Calu3 (cell line): ENCODE results near the gene NOA1. TPM values are rescaled to one million over a fixed set of nuclear protein-coding genes. Genes with fewer than 3 reads are reported as not detected.
"Not testable (repeated sequence)": the region's sequence is repeated elsewhere in the genome, so short reads cannot be mapped to it uniquely, and the experiment has no call there.

Experiments used
- BruUV-seq: library from RNA; stranded (reverse); fragments of 400-500 nt; replicated peaks from 2 replicates; lab custom pipeline; 2021; lab: Mats Ljungman, UMichigan
- CTCF ChIA-PET: fragments of 300-600 bp; sonication (Branson Sonifier 250); formaldehyde crosslinking; loops from one replicate; lab custom pipeline; 2022; ENCODE audit warnings: antibody characterized with exemption; lab: Charles Lee
- DNase-seq: peaks from one replicate; pipeline ENCODE4 v3.0.0; 2022
- H3K27ac Mint-ChIP-seq: one replicate; pipeline ENCODE4 v1.8.0; 2022; ENCODE audit warnings: mixed read lengths; ENCODE audit not compliant: unreplicated experiment
- H3K27me3 Mint-ChIP-seq: one replicate; pipeline ENCODE4 v1.8.0; 2022; ENCODE audit warnings: mixed read lengths; ENCODE audit not compliant: unreplicated experiment
- H3K36me3 Mint-ChIP-seq: one replicate; pipeline ENCODE4 v1.8.0; 2022; ENCODE audit warnings: mild to moderate bottlenecking, moderate library complexity, mixed read lengths; ENCODE audit not compliant: insufficient read depth, unreplicated experiment
- H3K4me1 Mint-ChIP-seq: one replicate; pipeline ENCODE4 v1.8.0; 2022; ENCODE audit warnings: mild to moderate bottlenecking, low read depth, mixed read lengths; ENCODE audit not compliant: unreplicated experiment
- H3K4me3 Mint-ChIP-seq: one replicate; pipeline ENCODE4 v1.8.0; 2022; ENCODE audit warnings: mild to moderate bottlenecking, low read depth, moderate library complexity, mixed read lengths; ENCODE audit not compliant: unreplicated experiment
- H3K9me3 Mint-ChIP-seq: one replicate; pipeline ENCODE4 v1.8.0; 2022; ENCODE audit warnings: low read depth, mixed read lengths; ENCODE audit not compliant: unreplicated experiment
- CTCF ChIP-seq: fragments of 200-600 bp; IDR thresholded peaks from one replicate; pipeline ENCODE4 v1.8.0; 2022; ENCODE audit warnings: antibody characterized with exemption; ENCODE audit not compliant: unreplicated experiment
- intact Hi-C: fragments of 100-400 bp; cut with micrococcal nuclease; formaldehyde crosslinking; loops from one replicate; pipeline ENCODE4 v1.10.0; 2022; ENCODE audit not compliant: unreplicated experiment
- total RNA-seq: library from RNA; stranded (reverse); gene quantifications from 2 replicates; pipeline ENCODE4 v1.2.3, GENCODE V29; 2022

NOA1 gene
- total RNA-seq, 1 experiment from 2014 or later = 16.4 TPM

GRCh38 chr4:56940403-56940802, 37.0 kb downstream of the NOA1 start:
- intact Hi-C loops = no loop called here
- Mint-ChIP-seq H3K9me3 (no peaks in the 10 kb centered on the region), H3K27me3 (no peaks in the 10 kb centered on the region), H3K4me3 (no peak overlapping the region), H3K27ac (no peak overlapping the region), H3K36me3 (peaks cover 10% of the 10 kb centered on the region), H3K4me1 (peaks cover 8% of the 10 kb centered on the region)
- DNase-seq = no peak
- CTCF ChIA-PET = no interaction called here
- no peak for TF ChIP-seq CTCF
- no TSS peak for BruUV-seq

GRCh38 chr4:56939826-56940225, 37.6 kb downstream of the NOA1 start:
- BruUV-seq, H3K4me1 Mint-ChIP-seq, H3K9me3 Mint-ChIP-seq, H3K27me3 Mint-ChIP-seq, intact Hi-C loops, H3K4me3 Mint-ChIP-seq, H3K27ac Mint-ChIP-seq, CTCF ChIA-PET, DNase-seq: not testable (repeated sequence)
- H3K36me3 Mint-ChIP-seq = peaks cover 10% of the 10 kb centered on the region

GRCh38 chr4:56937262-56937661, 40.1 kb downstream of the NOA1 start:
- Mint-ChIP-seq H3K4me1 (peaks cover 8% of the 10 kb centered on the region), H3K4me3 (no peak overlapping the region), H3K27ac (no peak overlapping the region), H3K27me3 (no peaks in the 10 kb centered on the region), H3K36me3 (peaks cover 10% of the 10 kb centered on the region), H3K9me3 (no peaks in the 10 kb centered on the region)
- CTCF ChIA-PET = no interaction called here
- no TSS peak for BruUV-seq
- no peak for TF ChIP-seq CTCF
- DNase-seq = no peak
- intact Hi-C loops = no loop called here

GRCh38 chr4:56931924-56932323, 45.5 kb downstream of the NOA1 start:
- no peak for DNase-seq
- H3K4me3 Mint-ChIP-seq = no peak overlapping the region
- no peaks in the 10 kb centered on the region for H3K27me3 Mint-ChIP-seq
- H3K36me3 Mint-ChIP-seq = peaks cover 17% of the 10 kb centered on the region
- H3K4me1 Mint-ChIP-seq = no peaks in the 10 kb centered on the region
- H3K9me3 Mint-ChIP-seq = no peaks in the 10 kb centered on the region
- no peak overlapping the region for H3K27ac Mint-ChIP-seq
- CTCF ChIA-PET = no interaction called here
- TF ChIP-seq CTCF = no peak
- BruUV-seq = no TSS peak
- intact Hi-C loops = no loop called here

- no peak for TF ChIP-seq CTCF
- no peak overlapping the region for H3K27ac Mint-ChIP-seq
- no TSS peak for BruUV-seq
- no peak for DNase-seq
- H3K27me3 Mint-ChIP-seq = no peaks in the 10 kb centered on the region
- no peaks in the 10 kb centered on the region for H3K9me3 Mint-ChIP-seq
- CTCF ChIA-PET = no interaction called here
- intact Hi-C loops = no loop called here
- H3K4me1 Mint-ChIP-seq = no peaks in the 10 kb centered on the region
- H3K4me3 Mint-ChIP-seq = no peak overlapping the region
- H3K36me3 Mint-ChIP-seq = peaks cover 14% of the 10 kb centered on the region
These were observed 46.8 kb downstream of the NOA1 start for GRCh38 chr4:56930638-56931037.
